Measurements from ENCODE around the gene DCX.

GRCh38 chrX:111319451-111319850, 92.5 kb downstream of the DCX start:
- TF ChIP-seq CTCF (IDR thresholded peaks at IDR 0.05): no peak
- TF ChIP-seq POLR2AphosphoS5 (IDR thresholded peaks at IDR 0.05): no peak
- no peak for TF ChIP-seq POLR2A (IDR thresholded peaks at IDR 0.05)
